PC-3 (cell line): ENCODE measurements around the gene CBL. TPM values are rescaled to one million over a fixed set of nuclear protein-coding genes. Genes with fewer than 3 reads are reported as not detected.

Experiments used
- ATAC-seq: fragments of 200-7000 bp; cut with Tn5 transposase; 2 replicates; pipeline ENCODE4 v1.9.1; 2020; ENCODE audit warnings: mild to moderate bottlenecking, moderate library complexity
- BruUV-seq: library from RNA; stranded (reverse); fragments of 400-500 nt; replicated peaks from 2 replicates; lab custom pipeline; 2021; lab: Mats Ljungman, UMichigan
- CTCF ChIA-PET: fragments of 300-600 bp; sonication (Branson Sonifier 250); formaldehyde crosslinking; loops from one replicate; lab custom pipeline; 2022; ENCODE audit warnings: antibody characterized with exemption; lab: Charles Lee
- POLR2A ChIA-PET: fragments of 300-600 bp; sonication (Branson Sonifier 250); formaldehyde crosslinking; loops from one replicate; lab custom pipeline; 2022; ENCODE audit warnings: antibody characterized with exemption; ENCODE audit not compliant: unreplicated experiment; lab: Charles Lee
- DNase-seq: peaks from one replicate; pipeline ENCODE4 v3.0.0-alpha.2; 2015
- H2AFZ ChIP-seq: fragments of 300-600 bp; sonication (generic); 2 replicates; pipeline ENCODE4 v1.6.0; 2016; ENCODE audit warnings: antibody characterized with exemption, low read length
- H3F3A ChIP-seq: fragments of 300-600 bp; sonication (generic); one replicate; pipeline ENCODE4 v1.6.0; 2017; ENCODE audit warnings: antibody characterized with exemption, low read length, control low read depth, mild to moderate bottlenecking; ENCODE audit not compliant: unreplicated experiment
- H3K27ac ChIP-seq: fragments of 300-600 bp; sonication (generic); 2 replicates; pipeline ENCODE4 v1.5.1; 2016; ENCODE audit warnings: mild to moderate bottlenecking, low read length
- H3K27me3 ChIP-seq: fragments of 300-600 bp; sonication (generic); 2 replicates; pipeline ENCODE4 v1.6.1; 2016; ENCODE audit warnings: low read length, mixed read lengths
- H3K36me3 ChIP-seq: fragments of 300-600 bp; sonication (generic); 2 replicates; pipeline ENCODE4 v1.6.1; 2016; ENCODE audit warnings: low read depth, mixed run types, low read length, mixed read lengths
- H3K4me1 ChIP-seq: fragments of 300-600 bp; sonication (generic); 2 replicates; pipeline ENCODE4 v1.5.1; 2016; ENCODE audit warnings: low read length; ENCODE audit not compliant: insufficient read depth
- H3K4me2 ChIP-seq: fragments of 300-600 bp; sonication (generic); 2 replicates; pipeline ENCODE4 v1.6.0; 2016; ENCODE audit warnings: low read length
- H3K4me3 ChIP-seq: fragments of 300-600 bp; sonication (generic); 2 replicates; pipeline ENCODE4 v1.5.1; 2016; ENCODE audit warnings: mild to moderate bottlenecking, low read length, mixed read lengths
- H3K79me2 ChIP-seq: fragments of 300-600 bp; sonication (generic); 2 replicates; pipeline ENCODE4 v1.6.1; 2017; ENCODE audit warnings: low read length, mixed read lengths
- H3K9ac ChIP-seq: fragments of 300-600 bp; sonication (generic); 2 replicates; pipeline ENCODE4 v1.6.0; 2016; ENCODE audit warnings: mild to moderate bottlenecking, low read length
- H3K9me2 ChIP-seq: fragments of 300-600 bp; sonication (generic); replicated peaks from 2 replicates; pipeline ENCODE4 v1.6.1; 2016; ENCODE audit warnings: mixed run types, low read length, mixed read lengths
- H3K9me3 ChIP-seq: fragments of 300-600 bp; sonication (generic); 2 replicates; pipeline ENCODE4 v1.6.1; 2016; ENCODE audit warnings: low read length, mixed read lengths
- H4K20me1 ChIP-seq: fragments of 300-600 bp; sonication (generic); 2 replicates; pipeline ENCODE4 v1.6.1; 2016; ENCODE audit warnings: low read length, mixed read lengths
- CTCF ChIP-seq: fragments of 300-600 bp; sonication (generic); conservative IDR thresholded peaks from 2 replicates; pipeline ENCODE4 v1.5.1; 2017; ENCODE audit warnings: antibody characterized with exemption, low read depth, mild to moderate bottlenecking, low read length
- EZH2 ChIP-seq: fragments of 300-600 bp; sonication (generic); IDR thresholded peaks from one replicate; pipeline ENCODE4 v1.6.1; 2017; ENCODE audit warnings: antibody characterized with exemption, mild to moderate bottlenecking, low read length; ENCODE audit not compliant: unreplicated experiment
- EZH2phosphoT487 ChIP-seq: fragments of 300-600 bp; sonication (generic); IDR thresholded peaks from 2 replicates; pipeline ENCODE4 v1.6.1; 2018; ENCODE audit warnings: mild to moderate bottlenecking, antibody characterized with exemption, low read length, borderline replicate concordance
- intact Hi-C: fragments of 100-400 bp; cut with micrococcal nuclease; formaldehyde crosslinking; loops from 2 replicates; pipeline ENCODE4 v1.9.0; 2023
- total RNA-seq: library from RNA; depleted of rRNA; stranded (reverse); fragments of >200 nt; gene quantifications from 2 replicates; pipeline ENCODE4 v1.2.3, GENCODE V29; 2014

The CBL gene
- total RNA-seq, 1 experiment from 2014 or later = 11.4 TPM

GRCh38 chr11:119285431-119285830 is 79.3 kb downstream of the CBL start:
- TF ChIP-seq EZH2phosphoT487 (no peak), EZH2 (no peak), CTCF (no peak)
- ATAC-seq (no peak), DNase-seq (no peak)
- POLR2A ChIA-PET = no interaction called here
- Histone ChIP-seq H4K20me1 (no peaks in the 10 kb centered on the region), H3F3A (no peaks in the 10 kb centered on the region), H3K9me2 (no peaks in the 10 kb centered on the region), H3K9ac (no peak overlapping the region), H3K27ac (no peak overlapping the region), H3K27me3 (no peaks in the 10 kb centered on the region), H3K36me3 (peaks cover 34% of the 10 kb centered on the region), H3K79me2 (no peaks in the 10 kb centered on the region), H3K4me1 (no peaks in the 10 kb centered on the region), H2AFZ (no peak overlapping the region), H3K4me3 (no peak overlapping the region), H3K4me2 (no peak overlapping the region), H3K9me3 (no peaks in the 10 kb centered on the region)
- intact Hi-C loops = loop anchor here (2.0 kb wide), 1 partner anchor 89 kb away; no protein-coding TSS in a partner anchor
- BruUV-seq = no TSS peak
- CTCF ChIA-PET = no interaction called here

- Histone ChIP-seq H4K20me1 (no peaks in the 10 kb centered on the region), H2AFZ (no peak overlapping the region), H3K9me3 (no peaks in the 10 kb centered on the region), H3F3A (no peaks in the 10 kb centered on the region), H3K27ac (no peak overlapping the region), H3K4me3 (no peak overlapping the region), H3K79me2 (no peaks in the 10 kb centered on the region), H3K27me3 (no peaks in the 10 kb centered on the region), H3K9me2 (no peaks in the 10 kb centered on the region), H3K4me1 (no peaks in the 10 kb centered on the region), H3K9ac (no peak overlapping the region), H3K4me2 (no peak overlapping the region), H3K36me3 (peaks cover 37% of the 10 kb centered on the region)
- no peak for TF ChIP-seq CTCF
- TF ChIP-seq EZH2 = no peak
- no peak for TF ChIP-seq EZH2phosphoT487
- no peak for ATAC-seq
- DNase-seq = no peak
- POLR2A ChIA-PET = no interaction called here
- intact Hi-C loops = no loop called here
- BruUV-seq = no TSS peak
- CTCF ChIA-PET = no interaction called here
Measured at GRCh38 chr11:119288219-119288618, 82.1 kb downstream of the CBL start.

GRCh38 chr11:119290894-119291497 is 84.9 kb downstream of the CBL start:
- ChIA-PET POLR2A (no interaction called here), CTCF (no interaction called here)
- no peak overlapping the region for H3K9ac ChIP-seq
- H3K79me2 ChIP-seq = no peaks in the 10 kb centered on the region
- no peaks in the 10 kb centered on the region for H3K4me1 ChIP-seq
- H2AFZ ChIP-seq = no peak overlapping the region
- H3K36me3 ChIP-seq = peaks cover 27% of the 10 kb centered on the region
- no peaks in the 10 kb centered on the region for H4K20me1 ChIP-seq
- DNase-seq (no peak), ATAC-seq (no peak)
- H3K4me3 ChIP-seq = no peak overlapping the region
- no peak for TF ChIP-seq CTCF
- no peak for TF ChIP-seq EZH2phosphoT487
- TF ChIP-seq EZH2 = no peak
- no peaks in the 10 kb centered on the region for H3K27me3 ChIP-seq
- no peaks in the 10 kb centered on the region for H3K9me2 ChIP-seq
- H3F3A ChIP-seq = no peaks in the 10 kb centered on the region
- no peak overlapping the region for H3K27ac ChIP-seq
- H3K4me2 ChIP-seq = no peak overlapping the region
- BruUV-seq = no TSS peak
- no peaks in the 10 kb centered on the region for H3K9me3 ChIP-seq
- intact Hi-C loops = loop anchor here (10.0 kb wide), 1 partner anchor 146 kb away; the partner anchor contains the start of gene ABCG4
